Suppressor macrophage (primary cell): Measurements from ENCODE around the gene SLC6A3.
"Not testable (repeated sequence)": the region's sequence is repeated elsewhere in the genome, so short reads cannot be mapped to it uniquely, and the experiment has no call there.

Source experiments
- DNase-seq, 4 experiments: peaks; one replicate each; pipeline ENCODE4 v3.0.0-alpha.2; 2020 to 2022

SLC6A3 gene

DNA sequence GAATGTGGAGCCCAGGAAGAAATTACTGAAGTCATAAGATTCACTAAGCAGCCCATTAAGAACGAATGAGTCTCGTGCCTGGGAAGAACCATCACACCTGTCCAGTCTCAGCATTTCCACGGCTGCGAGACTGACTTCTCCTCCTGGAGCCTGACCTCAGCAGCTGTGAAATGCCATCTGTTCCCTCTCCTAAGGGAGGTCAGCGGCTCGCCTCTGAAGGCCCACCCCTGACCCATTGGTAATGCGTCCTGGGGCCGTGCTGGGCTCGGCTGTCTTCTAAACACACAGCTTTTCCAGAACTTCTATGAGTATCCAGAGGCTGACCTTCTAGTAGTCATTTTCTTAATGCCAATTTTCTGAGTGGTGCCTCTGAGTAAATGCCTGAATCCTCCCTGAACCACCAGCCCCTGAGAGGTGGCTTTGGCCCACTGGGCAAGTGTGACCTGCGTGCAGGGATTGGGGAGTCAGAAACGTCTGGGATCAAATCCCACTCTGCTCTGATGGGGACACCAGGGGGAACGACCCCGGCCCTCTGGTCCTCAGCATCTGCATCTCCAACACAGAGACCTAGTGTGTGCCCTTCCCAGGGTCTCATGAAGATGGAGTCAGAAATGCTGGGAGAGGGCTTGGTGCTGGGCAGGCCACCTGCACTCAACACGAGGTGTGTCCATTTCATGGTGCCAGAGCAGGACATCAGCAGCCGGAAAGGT, 5.7 kb downstream of the SLC6A3 start:
- no peak for DNase-seq

DNA sequence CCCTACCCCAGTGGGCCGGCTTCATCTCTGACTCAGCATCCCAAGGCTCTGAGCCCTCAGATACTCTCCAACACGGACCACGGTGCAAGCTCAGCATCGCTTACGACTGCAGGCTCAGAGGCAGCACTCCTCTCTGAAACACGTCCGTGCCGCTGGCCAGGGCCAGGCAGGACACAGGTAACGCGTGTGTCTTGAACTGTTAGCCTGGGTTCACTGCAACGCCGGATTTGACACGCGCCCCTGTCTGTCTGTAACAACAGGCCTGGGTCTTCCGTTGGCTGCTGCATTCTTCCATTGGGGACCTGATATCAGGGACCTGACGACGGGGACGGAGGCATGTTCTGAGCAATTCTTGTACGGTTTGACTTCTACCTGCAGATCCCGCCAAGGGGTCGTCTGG, 6.4 kb downstream of the SLC6A3 start:
- DNase-seq, result no peak

GRCh38 chr5:1437876-1438559, 7.2 kb downstream of the SLC6A3 start:
- DNase-seq, result no peak

DNA sequence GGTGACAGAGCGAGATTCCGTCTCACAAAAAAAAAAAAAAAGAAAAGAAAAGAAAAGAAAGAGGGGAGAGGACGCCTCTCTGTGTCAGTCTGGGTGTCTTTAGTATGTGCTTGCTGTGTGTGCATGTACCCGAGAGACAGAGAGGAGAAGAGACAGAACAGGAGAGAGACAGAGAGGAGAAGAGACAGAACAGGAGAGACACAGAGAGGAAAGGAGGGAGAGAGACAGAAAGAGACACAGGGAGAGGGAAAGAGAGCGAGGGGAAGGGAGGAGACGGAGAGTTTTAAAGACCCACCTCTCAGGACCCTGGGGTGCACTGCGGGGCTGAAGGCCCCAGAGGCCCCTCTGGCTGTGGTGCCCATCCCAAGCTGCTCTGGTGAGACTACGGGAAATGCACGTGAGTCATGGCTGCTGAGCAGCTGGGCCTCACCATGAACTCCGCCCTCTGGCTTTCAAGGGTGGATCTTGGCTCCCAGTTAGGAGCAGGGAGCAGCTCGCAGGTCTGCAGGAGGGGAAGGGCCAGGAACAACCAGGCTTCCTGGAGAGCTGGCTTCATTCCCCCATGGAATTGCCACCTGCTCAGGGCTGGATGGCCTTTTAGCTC, 7.9 kb downstream of the SLC6A3 start:
- DNase-seq, result no peak

- DNase-seq, result no peak
These were observed 8.6 kb downstream of the SLC6A3 start for GRCh38 chr5:1436681-1437080.

GRCh38 chr5:1436036-1436435, 9.2 kb downstream of the SLC6A3 start:
- DNase-seq, result no peak

DNA sequence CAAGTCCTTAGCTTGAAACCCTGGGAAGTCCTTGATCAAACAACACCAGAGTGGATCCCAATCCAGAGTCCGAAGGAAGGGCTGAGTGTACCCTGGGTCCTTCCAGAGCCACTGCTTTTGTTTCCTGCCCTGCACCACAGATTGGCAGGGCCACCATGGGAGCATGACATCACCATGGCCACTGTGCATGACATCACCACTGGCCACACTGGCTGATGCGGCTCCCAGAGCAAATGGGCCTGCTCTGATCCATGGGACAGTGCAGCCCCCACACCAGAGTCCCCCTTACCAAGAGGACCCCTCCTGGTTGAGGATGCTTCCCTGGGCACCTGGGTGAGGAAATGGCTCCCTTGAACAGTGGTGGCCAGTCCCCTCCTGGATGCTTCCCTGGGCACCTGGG, 9.9 kb downstream of the SLC6A3 start:
- no peak for DNase-seq

GRCh38 chr5:1432296-1432695, 12.9 kb downstream of the SLC6A3 start:
- no peak for DNase-seq

DNA sequence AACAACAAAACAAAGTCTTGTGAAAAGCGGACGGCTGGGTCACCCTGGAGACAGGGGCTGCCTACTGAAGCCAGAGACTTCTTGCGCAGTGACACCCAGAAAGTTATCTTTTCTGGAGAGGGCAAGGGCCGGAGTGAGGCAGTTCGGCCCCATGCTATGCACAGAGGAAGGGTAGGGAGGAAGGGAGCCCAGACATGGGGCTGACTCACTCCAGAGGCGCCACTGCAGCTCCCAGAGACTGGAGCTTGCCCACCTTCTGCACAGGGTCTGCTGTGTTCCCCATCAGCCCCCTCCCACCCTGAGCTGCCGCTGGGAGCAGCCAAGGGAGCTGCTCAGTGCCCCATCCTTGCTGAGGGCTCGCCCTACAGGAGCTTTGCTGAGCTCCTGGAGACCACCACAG, 13.3 kb downstream of the SLC6A3 start:
- DNase-seq, result no peak

DNA sequence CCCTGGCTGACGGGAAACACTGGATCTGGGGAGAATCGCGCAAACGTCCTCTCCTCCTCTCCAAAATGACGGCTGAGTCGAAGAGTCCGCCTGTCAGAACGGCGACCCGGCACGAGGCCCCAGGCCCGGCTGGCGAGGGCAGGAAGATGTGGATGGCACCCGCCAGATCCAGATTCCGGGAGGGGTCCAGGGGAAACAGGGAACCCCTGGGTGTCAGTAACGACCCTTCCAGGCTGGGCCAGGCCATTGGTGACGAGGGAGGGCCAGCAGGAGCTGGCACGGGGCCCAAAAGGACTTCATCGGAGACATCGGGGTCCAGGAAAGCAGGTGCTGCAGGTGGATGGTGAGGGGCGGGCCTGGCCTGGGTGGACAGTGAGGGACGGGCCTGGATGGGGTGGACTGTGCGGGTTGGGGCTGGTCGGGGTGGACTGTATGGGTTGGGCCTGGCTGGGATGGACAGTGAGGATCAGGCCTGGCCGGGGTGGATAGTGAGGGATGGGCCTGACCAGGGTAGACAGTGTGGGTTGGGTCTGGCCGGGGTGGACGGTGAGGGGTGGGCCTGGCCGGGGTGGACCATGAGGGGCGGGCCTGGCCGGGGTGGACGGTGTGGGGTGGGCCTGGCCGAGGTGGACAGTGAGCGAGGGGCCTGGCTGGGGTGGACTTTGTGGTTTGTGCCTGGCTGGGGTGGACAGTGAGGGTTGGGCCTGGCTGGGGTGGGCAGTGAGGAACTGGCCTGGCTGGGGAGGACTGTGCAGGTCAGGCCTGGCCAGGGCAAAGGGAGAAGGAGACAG, 14.0 kb downstream of the SLC6A3 start:
- DNase-seq, result no peak

GRCh38 chr5:1430121-1430795, 15.0 kb downstream of the SLC6A3 start:
- DNase-seq, result no peak

DNA sequence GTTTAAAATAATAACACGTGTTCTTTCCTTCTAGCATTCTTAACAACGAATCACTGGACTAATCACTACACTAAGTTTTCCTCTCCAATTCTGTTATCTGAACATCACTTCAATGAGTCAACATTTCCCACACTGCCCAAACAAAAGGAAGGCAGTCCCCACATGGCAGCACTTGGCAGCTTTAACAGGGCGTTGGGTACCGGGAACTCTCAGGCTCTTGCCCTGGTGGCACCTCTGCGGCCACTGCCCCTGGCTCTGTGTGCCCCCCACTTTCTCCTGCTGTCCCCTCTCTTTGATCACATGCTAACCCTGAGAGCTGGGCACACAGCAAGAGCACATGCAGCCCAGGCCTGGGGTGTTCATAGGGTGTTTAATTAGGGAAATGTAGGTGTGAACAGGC, 15.7 kb downstream of the SLC6A3 start:
- DNase-seq, result no peak

DNA sequence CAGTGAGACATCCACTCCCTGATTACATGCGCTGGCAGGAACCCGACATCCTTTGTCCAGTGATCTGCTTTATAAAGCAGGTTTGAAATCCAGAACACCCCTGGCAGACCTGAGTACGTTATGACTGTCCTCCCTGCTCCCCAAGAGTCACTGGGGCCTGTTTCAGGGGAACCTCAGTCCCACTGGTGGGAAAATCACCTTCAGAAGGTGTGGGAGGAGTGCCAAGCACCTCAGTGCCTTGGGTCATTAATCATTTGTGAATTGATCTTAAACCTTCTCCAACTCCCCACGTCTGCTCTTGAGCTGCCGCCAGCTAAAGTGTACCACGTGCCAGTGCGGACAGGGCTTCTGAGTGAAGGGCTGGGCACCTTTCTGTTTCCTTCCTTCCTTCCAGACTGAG, 16.2 kb downstream of the SLC6A3 start:
- no peak for DNase-seq

GRCh38 chr5:1428107-1428506, 17.1 kb downstream of the SLC6A3 start:
- DNase-seq, result no peak

- DNase-seq, result no peak
These were observed 20.5 kb downstream of the SLC6A3 start for GRCh38 chr5:1424716-1425115.

- DNase-seq, result no peak
These were observed 21.2 kb downstream of the SLC6A3 start for GRCh38 chr5:1423901-1424603.

GRCh38 chr5:1422522-1422921, 22.7 kb downstream of the SLC6A3 start:
- not testable (repeated sequence) for DNase-seq

DNA sequence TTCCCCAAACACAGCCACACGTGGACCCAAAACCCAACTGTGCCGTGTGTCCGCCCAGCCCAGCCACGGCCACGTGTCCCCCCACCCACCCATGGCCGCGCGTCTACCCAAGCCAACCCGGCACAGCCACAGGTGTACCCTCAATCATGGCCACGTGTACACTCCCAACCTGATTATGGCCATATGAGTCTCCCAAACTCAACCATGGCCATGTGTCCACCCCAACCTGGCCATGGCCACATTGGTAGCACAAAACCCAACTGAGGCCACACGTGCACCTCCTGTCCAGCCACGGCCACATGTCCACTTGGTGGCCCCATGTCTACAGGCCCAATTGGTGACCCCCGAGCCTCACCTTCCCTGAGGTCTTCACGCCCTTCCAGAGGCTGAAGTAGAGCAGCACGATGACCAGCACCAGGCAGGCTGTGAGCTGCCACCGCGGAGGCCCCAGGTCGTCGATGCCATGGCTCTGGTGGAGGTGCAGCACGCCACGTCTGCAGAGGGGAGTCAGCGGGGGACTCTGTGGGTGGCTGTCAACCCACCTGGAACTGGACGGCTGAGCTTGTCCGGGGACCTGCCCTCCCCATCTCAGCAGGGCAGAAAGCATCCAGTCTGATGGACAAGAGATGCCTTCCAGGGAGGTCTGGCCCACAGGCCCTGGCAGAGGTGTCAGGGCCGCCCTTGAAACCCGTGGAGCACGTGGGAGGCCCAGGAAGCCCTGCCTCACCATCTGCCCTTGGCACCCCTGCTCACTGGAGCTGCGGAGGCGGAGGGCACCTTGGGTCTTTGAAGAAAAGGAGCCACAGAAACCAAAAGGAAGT, 23.5 kb downstream of the SLC6A3 start:
- no peak for DNase-seq

DNA sequence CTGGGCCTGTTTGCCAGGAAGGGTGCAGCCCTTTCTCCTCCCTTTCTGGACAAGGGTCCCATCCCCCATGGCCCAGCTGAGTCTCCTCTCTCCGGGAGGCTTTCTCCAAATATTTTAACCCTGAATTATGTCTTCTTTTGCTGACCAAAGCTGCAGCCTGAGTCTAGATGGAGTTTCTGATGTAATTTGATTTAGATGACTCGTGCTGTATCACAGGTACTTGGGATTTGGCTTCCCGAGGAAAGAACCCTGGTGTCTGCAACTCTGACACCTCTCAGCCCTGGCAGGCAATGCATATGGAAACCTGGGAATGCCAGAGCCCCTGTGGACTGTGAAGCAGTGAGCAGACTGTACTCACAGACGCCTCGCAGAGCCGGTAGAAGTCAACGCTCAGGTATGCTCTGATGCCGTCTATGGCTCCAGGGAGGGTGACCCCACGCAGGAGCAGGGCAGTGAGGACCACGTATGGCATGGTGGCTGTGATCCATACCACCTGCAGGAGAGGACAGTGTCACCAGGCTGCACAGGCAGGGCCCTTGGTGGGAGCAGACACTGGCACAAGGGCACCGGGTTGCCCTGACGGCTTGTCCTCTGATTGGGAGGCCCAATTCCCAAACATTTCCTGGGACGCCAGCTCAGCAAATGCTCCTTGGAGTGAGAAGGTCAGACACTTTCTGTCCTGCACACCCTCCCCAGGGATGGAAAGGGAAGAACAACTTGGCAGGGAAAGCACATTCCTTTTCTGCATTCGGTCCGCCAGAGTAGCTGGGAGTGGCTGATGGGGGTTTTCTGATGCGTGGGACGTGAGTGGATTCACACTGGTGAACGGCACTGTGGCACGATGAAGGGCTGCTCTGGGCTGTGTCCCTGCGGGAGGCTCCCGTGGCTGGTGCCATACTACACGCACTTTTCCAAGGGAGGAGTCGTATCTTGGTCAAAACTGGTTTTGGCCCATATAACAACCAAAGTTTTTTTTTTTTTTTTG, 24.7 kb downstream of the SLC6A3 start:
- no peak for DNase-seq
